ENCODE results near the gene C1QL1. TPM values are rescaled to one million over a fixed set of nuclear protein-coding genes. Genes with fewer than 3 reads are reported as not detected.
"Not testable (repeated sequence)": the region's sequence is repeated elsewhere in the genome, so short reads cannot be mapped to it uniquely, and the experiment has no call there.

The C1QL1 gene
- total RNA-seq, 2 donors from 2014 or later: 0.32 to 0.34 TPM

- H3K36me3 Mint-ChIP-seq (ENCODE audit: low read depth): no peaks in the 10 kb centered on the region
- peak; percentile 11 for ATAC-seq (replicated peaks)
These were observed 8.1 kb downstream of the C1QL1 start for GRCh38 chr17:44959821-44960531.

GRCh38 chr17:44956998-44957981, 10.8 kb downstream of the C1QL1 start:
- ATAC-seq (replicated peaks): no peak
- no peaks in the 10 kb centered on the region for H3K4me1 Mint-ChIP-seq
- peaks cover 13% of the 10 kb centered on the region for H3K27me3 Mint-ChIP-seq
- no peaks in the 10 kb centered on the region for H3K9me3 Mint-ChIP-seq
- no peak overlapping the region for H3K4me3 Mint-ChIP-seq
- no peak overlapping the region for H3K27ac Mint-ChIP-seq
- H3K36me3 Mint-ChIP-seq (ENCODE audit: low read depth): no peaks in the 10 kb centered on the region

More at GRCh38 chr17:44959821-44960531, 8.1 kb downstream of the C1QL1 start:
- no peak overlapping the region for H3K27ac Mint-ChIP-seq
- H3K4me3 Mint-ChIP-seq: peak overlapping the region; percentile 26
- H3K4me1 Mint-ChIP-seq: no peaks in the 10 kb centered on the region
- H3K27me3 Mint-ChIP-seq: peaks cover 25% of the 10 kb centered on the region
- no peaks in the 10 kb centered on the region for H3K9me3 Mint-ChIP-seq

DNA sequence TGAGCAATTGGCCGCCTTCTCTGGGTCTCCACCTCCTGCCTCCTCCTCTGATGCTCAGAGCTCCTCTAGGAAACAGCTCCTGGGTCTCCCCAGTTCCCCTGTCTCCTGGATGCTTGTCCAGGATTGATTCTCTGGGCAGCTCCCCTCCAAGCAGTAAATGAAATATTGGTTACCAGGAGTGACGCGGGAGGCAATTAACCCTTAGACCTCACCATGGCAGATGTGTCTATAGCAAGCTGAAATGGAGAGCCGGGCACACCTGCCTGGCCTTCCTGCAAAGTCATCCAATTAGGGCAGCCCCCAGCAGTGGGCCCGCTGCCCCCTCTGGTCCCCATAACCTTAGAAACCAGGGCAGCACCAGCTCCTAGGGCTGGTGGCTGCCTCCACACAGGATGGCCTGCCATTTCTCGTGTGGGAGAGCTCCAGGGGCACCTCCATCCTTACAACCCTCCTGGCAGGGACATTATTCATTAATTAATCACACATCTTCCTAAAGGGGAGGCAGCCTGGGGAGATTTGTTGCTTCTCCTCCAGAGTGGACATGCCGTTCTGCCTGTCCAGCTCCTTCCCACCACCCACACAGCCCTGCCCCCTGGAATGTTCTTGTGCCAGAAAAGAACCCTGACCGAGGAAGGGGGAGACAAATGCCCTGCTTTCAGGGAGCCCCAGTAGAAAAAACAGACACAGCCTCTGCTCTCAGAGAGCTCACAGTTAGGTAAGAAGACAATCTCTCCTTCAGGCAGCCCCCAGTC, 12.3 kb downstream of the C1QL1 start:
- Mint-ChIP-seq H3K36me3 (ENCODE audit: low read depth) (no peaks in the 10 kb centered on the region), H3K4me3 (no peak overlapping the region), H3K27ac (no peak overlapping the region), H3K27me3 (peaks cover 10% of the 10 kb centered on the region), H3K4me1 (no peaks in the 10 kb centered on the region), H3K9me3 (no peaks in the 10 kb centered on the region)
- no peak for ATAC-seq (replicated peaks)

DNA sequence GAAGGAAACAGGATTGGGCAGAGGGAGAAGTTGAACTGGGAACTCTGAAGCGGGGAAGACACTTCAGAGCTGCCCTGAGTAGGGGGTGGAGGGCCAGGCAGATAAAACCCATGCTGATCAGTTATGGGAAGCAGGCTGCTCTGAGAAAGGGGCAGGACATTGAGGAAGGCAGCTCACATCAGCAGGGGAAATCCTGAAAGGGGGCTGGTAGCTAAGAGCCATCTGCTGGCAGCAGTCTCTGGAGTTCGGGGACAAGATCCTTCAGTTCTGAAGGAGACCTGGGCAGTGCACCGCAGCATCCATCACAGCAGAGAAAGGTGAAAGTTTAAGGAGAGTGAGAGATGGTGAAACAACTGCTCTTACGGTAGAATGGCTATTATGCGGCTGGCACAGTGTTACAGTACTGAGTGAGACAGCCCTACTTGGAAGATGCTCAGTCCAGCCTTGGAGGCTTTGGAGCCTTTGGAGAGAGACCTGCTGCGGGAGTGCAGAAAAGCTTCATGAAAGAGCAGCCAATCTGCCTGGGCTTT, 15.1 kb downstream of the C1QL1 start:
- no peak overlapping the region for H3K27ac Mint-ChIP-seq
- H3K27me3 Mint-ChIP-seq: peaks cover under 1% of the 10 kb centered on the region
- no peak for ATAC-seq (replicated peaks)

GRCh38 chr17:44948315-44948795, 19.7 kb downstream of the C1QL1 start:
- Mint-ChIP-seq H3K9me3 (no peaks in the 10 kb centered on the region), H3K27ac (peak overlapping the region; percentile 87), H3K27me3 (no peaks in the 10 kb centered on the region), H3K4me3 (peak overlapping the region; percentile 88), H3K4me1 (peaks cover 6% of the 10 kb centered on the region), H3K36me3 (ENCODE audit: low read depth) (peaks cover 9% of the 10 kb centered on the region)
- no peak for ATAC-seq (replicated peaks)

More for the DNA sequence above, 15.1 kb downstream of the C1QL1 start:
- Mint-ChIP-seq H3K36me3 (ENCODE audit: low read depth) (no peaks in the 10 kb centered on the region), H3K4me1 (no peaks in the 10 kb centered on the region), H3K4me3 (no peak overlapping the region), H3K9me3 (no peaks in the 10 kb centered on the region)

DNA sequence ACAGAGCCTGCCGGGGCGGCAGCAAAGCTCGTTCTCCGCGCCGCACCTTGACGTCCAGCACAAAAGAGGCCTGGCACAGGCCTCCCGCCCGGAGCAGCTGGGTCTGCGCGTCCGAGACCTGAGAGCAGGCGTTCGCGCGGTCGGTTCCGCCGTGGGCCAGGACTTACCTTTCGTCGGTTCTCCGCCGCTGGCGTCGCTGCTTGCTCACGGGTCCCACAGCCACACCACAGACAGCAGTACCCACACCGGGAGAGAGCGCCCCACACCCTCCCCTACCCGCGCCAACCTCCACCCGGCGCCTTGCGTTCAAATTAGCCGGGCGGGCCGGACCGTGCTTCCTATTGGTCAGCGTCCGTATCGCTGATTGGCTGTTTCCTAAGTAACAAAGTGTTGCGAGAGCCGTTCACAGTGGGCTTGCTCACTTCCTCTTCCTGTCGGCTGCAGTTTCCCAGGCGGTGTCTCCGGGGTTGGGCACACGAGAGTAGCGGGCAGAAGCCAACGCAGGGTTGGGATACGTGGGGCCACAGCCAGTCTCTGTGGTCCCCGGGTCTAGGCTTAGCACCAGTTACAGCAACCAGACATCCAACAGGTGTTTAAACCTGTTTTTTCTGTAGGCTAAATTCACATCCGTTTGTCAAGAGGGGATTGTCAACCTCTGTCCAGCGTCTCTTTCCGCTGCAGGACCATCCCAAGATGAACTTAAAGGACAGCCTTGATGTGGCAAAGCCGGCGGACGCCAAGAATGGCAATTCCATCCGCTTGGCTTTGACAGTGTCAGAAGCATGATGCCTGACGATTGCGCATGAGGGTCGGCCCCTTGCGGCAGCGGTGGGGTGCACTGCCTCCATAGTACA, 20.4 kb downstream of the C1QL1 start, which contains the start of gene KIF18B:
Gene KIF18B (minus strand): TSS at position 313 of the 854 bp plus-strand sequence. CDS start 11,429 bp downstream, outside the sequence.
- peaks cover 6% of the 10 kb centered on the region for H3K4me1 Mint-ChIP-seq
- no peaks in the 10 kb centered on the region for H3K9me3 Mint-ChIP-seq
- peak within 1 kb of the TSS; percentile 87 for H3K27ac Mint-ChIP-seq
- peak within 1 kb of the TSS; percentile 88 for H3K4me3 Mint-ChIP-seq
- ATAC-seq (replicated peaks): peak; percentile 98
- peaks cover 9% of the 10 kb centered on the region for H3K36me3 Mint-ChIP-seq (ENCODE audit: low read depth)
- no peaks in the 10 kb centered on the region for H3K27me3 Mint-ChIP-seq

- not testable (repeated sequence) for H3K27me3 Mint-ChIP-seq; H3K4me1 Mint-ChIP-seq; H3K36me3 Mint-ChIP-seq (ENCODE audit: low read depth); H3K9me3 Mint-ChIP-seq; H3K27ac Mint-ChIP-seq; ATAC-seq (replicated peaks)
- peak overlapping the region; percentile 88 for H3K4me3 Mint-ChIP-seq
These were observed 22.5 kb downstream of the C1QL1 start for GRCh38 chr17:44945652-44946051.

- no peak for ATAC-seq (replicated peaks)
These were observed 25.6 kb downstream of the C1QL1 start for GRCh38 chr17:44942456-44942855.

GRCh38 chr17:44941712-44942331, 26.3 kb downstream of the C1QL1 start:
- H3K36me3 Mint-ChIP-seq (ENCODE audit: low read depth): peaks cover 9% of the 10 kb centered on the region
- H3K27ac Mint-ChIP-seq: peak overlapping the region; percentile 20
- H3K4me3 Mint-ChIP-seq: no peak overlapping the region
- H3K9me3 Mint-ChIP-seq: no peaks in the 10 kb centered on the region
- ATAC-seq (replicated peaks): no peak
- H3K27me3 Mint-ChIP-seq: no peaks in the 10 kb centered on the region
- H3K4me1 Mint-ChIP-seq: peaks cover 6% of the 10 kb centered on the region

More at GRCh38 chr17:44942456-44942855, 25.6 kb downstream of the C1QL1 start:
- Mint-ChIP-seq H3K27me3 (no peaks in the 10 kb centered on the region), H3K9me3 (no peaks in the 10 kb centered on the region), H3K4me1 (peaks cover 6% of the 10 kb centered on the region), H3K4me3 (no peak overlapping the region), H3K27ac (no peak overlapping the region), H3K36me3 (ENCODE audit: low read depth) (peaks cover 9% of the 10 kb centered on the region)

GRCh38 chr17:44940768-44941167, 27.3 kb downstream of the C1QL1 start:
- Mint-ChIP-seq H3K27ac (no peak overlapping the region), H3K9me3 (no peaks in the 10 kb centered on the region), H3K4me1 (no peaks in the 10 kb centered on the region), H3K27me3 (no peaks in the 10 kb centered on the region), H3K36me3 (ENCODE audit: low read depth) (no peaks in the 10 kb centered on the region), H3K4me3 (no peak overlapping the region)
- no peak for ATAC-seq (replicated peaks)

DNA sequence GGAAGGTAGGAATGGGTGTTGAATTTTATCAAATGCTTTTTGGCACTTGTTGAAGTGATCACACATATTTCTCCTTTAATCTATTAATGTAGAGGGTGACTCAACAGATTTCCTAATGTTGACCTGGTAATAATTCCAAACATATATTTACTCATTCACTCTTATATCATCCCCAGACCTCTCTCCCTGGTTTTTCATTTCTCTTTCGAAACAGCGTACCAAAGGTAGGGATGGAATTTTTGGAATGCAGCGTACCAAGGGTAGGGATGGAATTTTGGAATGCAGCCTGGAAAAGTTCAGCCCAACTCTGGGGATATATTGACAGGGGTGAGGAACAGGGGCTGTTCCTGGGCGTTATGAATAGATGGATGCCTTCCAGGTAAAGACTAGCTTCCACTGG, 27.8 kb downstream of the C1QL1 start:
- Mint-ChIP-seq H3K4me1 (no peaks in the 10 kb centered on the region), H3K4me3 (no peak overlapping the region), H3K27ac (no peak overlapping the region), H3K36me3 (ENCODE audit: low read depth) (no peaks in the 10 kb centered on the region), H3K9me3 (no peaks in the 10 kb centered on the region), H3K27me3 (no peaks in the 10 kb centered on the region)
- ATAC-seq (replicated peaks): no peak

GRCh38 chr17:44935116-44935515, 33.0 kb downstream of the C1QL1 start:
- ATAC-seq (replicated peaks): no peak
- peaks cover 4% of the 10 kb centered on the region for H3K36me3 Mint-ChIP-seq (ENCODE audit: low read depth)

DNA sequence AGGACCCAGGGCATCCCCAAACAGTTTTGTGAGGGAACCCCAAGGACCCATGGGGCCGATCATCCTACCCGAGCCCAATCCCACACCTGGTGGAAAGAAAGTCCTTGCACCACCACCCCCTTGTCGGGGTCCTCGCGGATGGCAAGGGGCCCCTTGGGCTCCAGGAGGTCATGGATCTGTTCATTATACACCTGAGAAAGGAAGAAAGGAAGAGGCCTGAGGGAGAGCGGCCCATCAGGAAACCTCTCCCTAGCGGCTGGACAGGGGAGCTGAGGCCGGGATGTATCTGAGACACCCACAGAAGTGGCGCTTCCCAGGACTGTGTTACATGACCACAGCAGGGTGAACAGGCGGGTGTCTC, 33.4 kb downstream of the C1QL1 start:
- H3K36me3 Mint-ChIP-seq (ENCODE audit: low read depth): peaks cover 7% of the 10 kb centered on the region
- H3K4me1 Mint-ChIP-seq: no peaks in the 10 kb centered on the region
- no peak overlapping the region for H3K4me3 Mint-ChIP-seq
- H3K27me3 Mint-ChIP-seq: no peaks in the 10 kb centered on the region
- no peaks in the 10 kb centered on the region for H3K9me3 Mint-ChIP-seq
- no peak for ATAC-seq (replicated peaks)
- H3K27ac Mint-ChIP-seq: no peak overlapping the region

More at GRCh38 chr17:44935116-44935515, 33.0 kb downstream of the C1QL1 start:
- Mint-ChIP-seq H3K4me3 (no peak overlapping the region), H3K27me3 (no peaks in the 10 kb centered on the region), H3K9me3 (no peaks in the 10 kb centered on the region), H3K4me1 (no peaks in the 10 kb centered on the region), H3K27ac (no peak overlapping the region)

Measured in activated T-helper 17 cell treated with anti-CD3 and anti-CD28 coated beads, Interleukin-2, amount 50 U/mL, for 72 hours (primary cell).